Smooth muscle cell (in vitro differentiated cells): Measurements from ENCODE around the gene ITPK1. TPM values are rescaled to one million over a fixed set of nuclear protein-coding genes. Genes with fewer than 3 reads are reported as not detected.
"Not testable (repeated sequence)": the region's sequence is repeated elsewhere in the genome, so short reads cannot be mapped to it uniquely, and the experiment has no call there.

Experiments
- DNase-seq: peaks from one replicate; lab custom pipeline; 2025; ENCODE audit not compliant: unreplicated experiment; lab: John Stamatoyannopoulos, UW
- H2AFZ ChIP-seq: fragments of 200-600 bp; sonication (generic); 2 replicates; pipeline ENCODE4 v1.6.0; 2016; ENCODE audit warnings: antibody characterized with exemption, low read depth, mild to moderate bottlenecking
- H3F3A ChIP-seq: fragments of 200-600 bp; sonication (generic); 2 replicates; pipeline ENCODE4 v1.6.0; 2017; ENCODE audit warnings: antibody characterized with exemption, low read depth
- H3K27ac ChIP-seq: fragments of 200-600 bp; sonication (generic); 2 replicates; pipeline ENCODE4 v1.5.1; 2016; ENCODE audit warnings: low read depth, mild to moderate bottlenecking
- H3K27me3 ChIP-seq: fragments of 200-600 bp; sonication (generic); 2 replicates; pipeline ENCODE4 v1.6.1; 2016; ENCODE audit warnings: low read depth, mild to moderate bottlenecking
- H3K36me3 ChIP-seq: fragments of 200-600 bp; sonication (generic); 2 replicates; pipeline ENCODE4 v1.5.1; 2016; ENCODE audit warnings: low read depth
- H3K4me1 ChIP-seq: fragments of 200-600 bp; sonication (generic); 2 replicates; pipeline ENCODE4 v1.5.1; 2016; ENCODE audit warnings: low read depth
- H3K4me2 ChIP-seq: fragments of 200-600 bp; sonication (generic); 2 replicates; pipeline ENCODE4 v1.6.0; 2016; ENCODE audit warnings: mild to moderate bottlenecking
- H3K4me3 ChIP-seq: fragments of 200-600 bp; sonication (generic); 2 replicates; pipeline ENCODE4 v1.5.1; 2016; ENCODE audit warnings: mild to moderate bottlenecking
- H3K79me2 ChIP-seq: fragments of 200-600 bp; sonication (generic); 2 replicates; pipeline ENCODE4 v1.6.0; 2016; ENCODE audit warnings: low read depth, mild to moderate bottlenecking
- H3K9ac ChIP-seq: fragments of 200-600 bp; sonication (generic); 2 replicates; pipeline ENCODE4 v1.6.0; 2016; ENCODE audit warnings: low read depth
- H3K9me3 ChIP-seq: fragments of 200-600 bp; sonication (generic); replicated peaks from 2 replicates; pipeline ENCODE4 v1.5.1; 2016; ENCODE audit warnings: low read depth
- H4K20me1 ChIP-seq: fragments of 200-600 bp; sonication (generic); 2 replicates; pipeline ENCODE4 v1.6.0; 2016; ENCODE audit warnings: low read depth
- CTCF ChIP-seq: fragments of 200-600 bp; sonication (generic); IDR thresholded peaks from 2 replicates; pipeline ENCODE4 v1.5.1; 2017; ENCODE audit warnings: borderline replicate concordance, mild to moderate bottlenecking, antibody characterized with exemption; ENCODE audit not compliant: insufficient read depth, poor library complexity, severe bottlenecking
- WGBS: methylation state at CpG from one replicate; pipeline ENCODE4 v1.1.7; 2016; ENCODE audit warnings: low lambda C conversion rate; 5-methylcytosine and 5-hydroxymethylcytosine counted together
- polyA plus RNA-seq: library from polyadenylated mRNA; unstranded; fragments of >200 nt; fragmentation: Nextera tagmentation; extraction: Ambion mirVana; gene quantifications from 2 replicates; pipeline ENCODE4 v1.2.1, GENCODE V29; 2016
- total RNA-seq: library from RNA; depleted of rRNA; stranded (reverse); fragments of >200 nt; gene quantifications from 2 replicates; pipeline ENCODE4 v1.2.3, GENCODE V29; 2014

Gene ITPK1
- total RNA-seq (9.2 and 17.6 TPM in 2 replicates), polyA plus RNA-seq (13.3 and 14.2 TPM in 2 replicates)

GRCh38 chr14:93115821-93116675, at the start of gene ITPK1:
Gene ITPK1, minus strand, starts transcription at chr14:93115925. Its CDS starts 762 bp downstream, at chr14:93115163.
- Histone ChIP-seq H3K27ac (peak within 1 kb of the TSS; percentile 60), H3K79me2 (peaks cover 11% of the 10 kb centered on the region), H3K36me3 (no peaks in the 10 kb centered on the region), H3K4me3 (peak within 1 kb of the TSS; percentile 69), H4K20me1 (peaks cover 19% of the 10 kb centered on the region), H2AFZ (peak within 1 kb of the TSS; percentile 96), H3K9me3 (no peaks in the 10 kb centered on the region), H3K9ac (peak within 1 kb of the TSS; percentile 83), H3K27me3 (no peaks in the 10 kb centered on the region), H3F3A (no peaks in the 10 kb centered on the region), H3K4me1 (peaks cover 10% of the 10 kb centered on the region), H3K4me2 (peak within 1 kb of the TSS; percentile 99)
- DNase-seq: peak; percentile 40
- 2% methylated on average over 31 of the region's 77 CpGs for whole genome bisulfite sequencing
- peak; percentile 39 for TF ChIP-seq CTCF

GRCh38 chr14:93163564-93163963, 47.8 kb upstream of the ITPK1 start:
- H3K27me3 ChIP-seq: no peaks in the 10 kb centered on the region
- no peak overlapping the region for H3K4me3 ChIP-seq
- WGBS: 79% methylated on average over 5 of the region's 5 CpGs
- no peak overlapping the region for H3K9ac ChIP-seq
- DNase-seq: no peak
- no peaks in the 10 kb centered on the region for H3K79me2 ChIP-seq
- no peak overlapping the region for H3K4me2 ChIP-seq
- no peak overlapping the region for H3K27ac ChIP-seq
- TF ChIP-seq CTCF: no peak
- no peaks in the 10 kb centered on the region for H4K20me1 ChIP-seq
- H3K9me3 ChIP-seq: no peaks in the 10 kb centered on the region
- H3K4me1 ChIP-seq: no peaks in the 10 kb centered on the region
- no peaks in the 10 kb centered on the region for H3K36me3 ChIP-seq
- H2AFZ ChIP-seq: no peak overlapping the region
- no peaks in the 10 kb centered on the region for H3F3A ChIP-seq

GRCh38 chr14:93161411-93161940, 45.8 kb upstream of the ITPK1 start:
- Histone ChIP-seq H3K9ac (no peak overlapping the region), H2AFZ (no peak overlapping the region), H3K27ac (no peak overlapping the region), H3K9me3 (no peaks in the 10 kb centered on the region), H3K27me3 (no peaks in the 10 kb centered on the region), H3K4me3 (no peak overlapping the region), H3K36me3 (no peaks in the 10 kb centered on the region), H3F3A (no peaks in the 10 kb centered on the region), H3K4me1 (no peaks in the 10 kb centered on the region), H4K20me1 (no peaks in the 10 kb centered on the region), H3K79me2 (no peaks in the 10 kb centered on the region), H3K4me2 (no peak overlapping the region)
- 78% methylated on average over 4 of the region's 4 CpGs for WGBS
- TF ChIP-seq CTCF: no peak
- no peak for DNase-seq

GRCh38 chr14:93160353-93160801, 44.7 kb upstream of the ITPK1 start:
- Histone ChIP-seq H3K36me3 (no peaks in the 10 kb centered on the region), H3F3A (no peaks in the 10 kb centered on the region), H3K79me2 (no peaks in the 10 kb centered on the region), H2AFZ (no peak overlapping the region), H3K9ac (no peak overlapping the region), H3K4me2 (no peak overlapping the region), H3K27me3 (no peaks in the 10 kb centered on the region), H4K20me1 (no peaks in the 10 kb centered on the region), H3K9me3 (no peaks in the 10 kb centered on the region), H3K4me1 (no peaks in the 10 kb centered on the region), H3K4me3 (no peak overlapping the region), H3K27ac (no peak overlapping the region)
- no peak for DNase-seq
- 48% methylated on average over 4 of the region's 4 CpGs for WGBS
- TF ChIP-seq CTCF: peak; percentile 25

GRCh38 chr14:93159625-93160352, 44.1 kb upstream of the ITPK1 start:
- not testable (repeated sequence) for H3K9ac ChIP-seq, H3K4me3 ChIP-seq, H3K79me2 ChIP-seq, H4K20me1 ChIP-seq, DNase-seq, H3F3A ChIP-seq, H3K27ac ChIP-seq, H3K9me3 ChIP-seq, H3K36me3 ChIP-seq, H3K4me2 ChIP-seq, H3K4me1 ChIP-seq, H3K27me3 ChIP-seq, H2AFZ ChIP-seq
- WGBS: 61% methylated on average over 5 of the region's 5 CpGs
